Measurements from ENCODE around the gene PRKG1. TPM values are rescaled to one million over a fixed set of nuclear protein-coding genes. Genes with fewer than 3 reads are reported as not detected.

PRKG1 gene
- total RNA-seq, 2 donors from 2014 or later = 8.1 to 16.6 TPM

GRCh38 chr10:51668336-51668689 is 594.0 kb downstream of the PRKG1 start:
- TF ChIP-seq, protein P1, sequence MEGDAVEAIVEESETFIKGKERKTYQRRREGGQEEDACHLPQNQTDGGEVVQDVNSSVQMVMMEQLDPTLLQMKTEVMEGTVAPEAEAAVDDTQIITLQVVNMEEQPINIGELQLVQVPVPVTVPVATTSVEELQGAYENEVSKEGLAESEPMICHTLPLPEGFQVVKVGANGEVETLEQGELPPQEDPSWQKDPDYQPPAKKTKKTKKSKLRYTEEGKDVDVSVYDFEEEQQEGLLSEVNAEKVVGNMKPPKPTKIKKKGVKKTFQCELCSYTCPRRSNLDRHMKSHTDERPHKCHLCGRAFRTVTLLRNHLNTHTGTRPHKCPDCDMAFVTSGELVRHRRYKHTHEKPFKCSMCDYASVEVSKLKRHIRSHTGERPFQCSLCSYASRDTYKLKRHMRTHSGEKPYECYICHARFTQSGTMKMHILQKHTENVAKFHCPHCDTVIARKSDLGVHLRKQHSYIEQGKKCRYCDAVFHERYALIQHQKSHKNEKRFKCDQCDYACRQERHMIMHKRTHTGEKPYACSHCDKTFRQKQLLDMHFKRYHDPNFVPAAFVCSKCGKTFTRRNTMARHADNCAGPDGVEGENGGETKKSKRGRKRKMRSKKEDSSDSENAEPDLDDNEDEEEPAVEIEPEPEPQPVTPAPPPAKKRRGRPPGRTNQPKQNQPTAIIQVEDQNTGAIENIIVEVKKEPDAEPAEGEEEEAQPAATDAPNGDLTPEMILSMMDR (IDR thresholded peaks at IDR 0.05) = no peak
- H3K4me3 ChIP-seq = no peak overlapping the region
- H3K9me3 ChIP-seq = no peaks in the 10 kb centered on the region
- no peaks in the 10 kb centered on the region for H3K27me3 ChIP-seq
- H3K36me3 ChIP-seq = no peaks in the 10 kb centered on the region
- H3K27ac ChIP-seq = no peak overlapping the region
- no peak for DNase-seq
- intact Hi-C loops (cut with DNase I) = no loop called here
- H3K4me1 ChIP-seq = no peaks in the 10 kb centered on the region
- no peak overlapping the region for H3K9ac ChIP-seq (ENCODE audit: low read depth in 2 of 2, low read length in 2 of 2)

- Histone ChIP-seq H3K36me3 (no peaks in the 10 kb centered on the region), H3K4me1 (no peaks in the 10 kb centered on the region), H3K27ac (no peak overlapping the region), H3K4me3 (no peak overlapping the region), H3K9ac (ENCODE audit: low read depth in 2 of 2, low read length in 2 of 2) (no peak overlapping the region), H3K9me3 (no peaks in the 10 kb centered on the region), H3K27me3 (no peaks in the 10 kb centered on the region)
- no peak for DNase-seq
- TF ChIP-seq, protein P1 (IDR thresholded peaks at IDR 0.05) = no peak
- intact Hi-C loops (cut with DNase I) = no loop called here
Observed at GRCh38 chr10:51669041-51669440, 594.8 kb downstream of the PRKG1 start.

DNA sequence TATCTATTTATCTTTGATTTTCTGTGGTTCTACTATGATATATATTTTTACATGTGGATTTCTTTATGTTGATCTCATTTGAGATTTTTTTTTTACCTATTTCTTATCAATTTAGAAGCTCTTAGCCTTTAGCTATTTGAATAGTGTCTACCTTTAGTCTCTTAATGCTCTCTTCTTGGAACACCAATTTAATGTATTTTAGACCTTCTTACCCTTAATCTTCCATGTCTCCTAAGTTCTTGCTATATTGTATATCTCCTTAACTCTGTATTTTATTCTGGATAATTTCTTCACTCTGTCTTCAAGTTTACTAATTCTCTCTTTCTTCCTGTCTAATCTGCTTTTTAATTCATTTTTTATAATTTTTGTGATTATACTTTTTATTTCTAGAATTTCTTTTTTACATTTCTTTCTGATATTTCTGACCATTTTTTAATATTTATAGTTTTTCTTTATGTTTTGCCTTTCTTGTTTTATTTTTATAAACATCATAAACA is 597.8 kb downstream of the PRKG1 start:
- Histone ChIP-seq H3K4me1 (no peaks in the 10 kb centered on the region), H3K27me3 (no peaks in the 10 kb centered on the region), H3K27ac (no peak overlapping the region), H3K4me3 (no peak overlapping the region), H3K9me3 (no peaks in the 10 kb centered on the region), H3K9ac (ENCODE audit: low read depth in 2 of 2, low read length in 2 of 2) (no peak overlapping the region), H3K36me3 (no peaks in the 10 kb centered on the region)
- intact Hi-C loops (cut with DNase I) = no loop called here
- no peak for DNase-seq
- TF ChIP-seq, protein P1 (IDR thresholded peaks at IDR 0.05) = no peak

GRCh38 chr10:51675088-51675487 is 600.8 kb downstream of the PRKG1 start:
- TF ChIP-seq, protein P1 (IDR thresholded peaks at IDR 0.05) = no peak
- intact Hi-C loops (cut with DNase I) = no loop called here
- no peak for DNase-seq

DNA sequence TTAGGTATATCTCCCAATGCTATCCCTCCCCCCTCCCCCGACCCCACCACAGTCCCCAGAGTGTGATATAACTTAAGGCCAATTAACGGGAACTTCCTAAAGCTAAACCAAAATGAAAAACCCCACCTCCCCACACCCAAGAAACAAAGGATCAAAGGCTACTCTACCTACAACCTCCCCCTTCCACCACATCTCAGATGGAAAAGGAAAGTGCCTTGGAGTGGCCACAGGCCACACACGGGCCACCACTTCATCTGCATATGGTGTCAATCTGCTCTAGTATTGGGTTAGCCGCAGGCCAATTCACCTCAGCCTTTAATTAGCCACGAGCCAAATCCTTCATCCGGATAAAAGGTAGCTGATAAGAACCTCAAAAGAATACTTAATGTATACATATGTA is 605.6 kb downstream of the PRKG1 start:
- Histone ChIP-seq H3K27me3 (no peaks in the 10 kb centered on the region), H3K36me3 (no peaks in the 10 kb centered on the region), H3K4me3 (no peak overlapping the region), H3K9ac (ENCODE audit: low read depth in 2 of 2, low read length in 2 of 2) (no peak overlapping the region), H3K4me1 (no peaks in the 10 kb centered on the region), H3K9me3 (no peaks in the 10 kb centered on the region), H3K27ac (no peak overlapping the region)
- intact Hi-C loops (cut with DNase I) = no loop called here
- DNase-seq = no peak
- TF ChIP-seq, protein P1 (IDR thresholded peaks at IDR 0.05) = no peak

More at GRCh38 chr10:51675088-51675487, 600.8 kb downstream of the PRKG1 start:
- Histone ChIP-seq H3K9me3 (no peaks in the 10 kb centered on the region), H3K36me3 (no peaks in the 10 kb centered on the region), H3K27ac (no peak overlapping the region), H3K4me3 (no peak overlapping the region), H3K27me3 (no peaks in the 10 kb centered on the region), H3K9ac (ENCODE audit: low read depth in 2 of 2, low read length in 2 of 2) (no peak overlapping the region), H3K4me1 (no peaks in the 10 kb centered on the region)

All from colonic mucosa (tissue), 4 donors.